GM18511 (cell line): Measurements from ENCODE around the gene AGMO.
"Not testable (repeated sequence)": the region's sequence is repeated elsewhere in the genome, so short reads cannot be mapped to it uniquely, and the experiment has no call there.

Experiments used
- ATAC-seq: cut with Tn5 transposase; IDR thresholded peaks from one replicate; pipeline ENCODE4 v1.9.1; 2021; ENCODE audit warnings: mild to moderate bottlenecking, moderate library complexity; ENCODE audit not compliant: unreplicated experiment

Gene AGMO

GRCh38 chr7:15330943-15331342, 230.9 kb downstream of the AGMO start:
- no peak for ATAC-seq

GRCh38 chr7:15327001-15327400, 234.8 kb downstream of the AGMO start:
- ATAC-seq = no peak

- no peak for ATAC-seq
Observed at GRCh38 chr7:15326044-15326644, 235.7 kb downstream of the AGMO start.

- ATAC-seq = no peak
Observed at GRCh38 chr7:15323550-15323949, 238.3 kb downstream of the AGMO start.

- ATAC-seq = no peak
Observed at GRCh38 chr7:15317215-15317614, 244.6 kb downstream of the AGMO start.

- ATAC-seq = no peak
Observed at GRCh38 chr7:15315678-15316077, 246.1 kb downstream of the AGMO start.

- no peak for ATAC-seq
Observed at GRCh38 chr7:15314922-15315321, 246.9 kb downstream of the AGMO start.

- ATAC-seq = no peak
Observed at GRCh38 chr7:15313361-15313760, 248.5 kb downstream of the AGMO start.

GRCh38 chr7:15309872-15310271, 251.9 kb downstream of the AGMO start:
- no peak for ATAC-seq

- ATAC-seq = no peak
Observed at GRCh38 chr7:15308821-15309220, 253.0 kb downstream of the AGMO start.

GRCh38 chr7:15306296-15306695, 255.5 kb downstream of the AGMO start:
- ATAC-seq = no peak

GRCh38 chr7:15305002-15305600, 256.7 kb downstream of the AGMO start:
- ATAC-seq = peak; percentile 87

GRCh38 chr7:15303357-15303756, 258.5 kb downstream of the AGMO start:
- no peak for ATAC-seq

- ATAC-seq = not testable (repeated sequence)
Observed at GRCh38 chr7:15300986-15301385, 260.8 kb downstream of the AGMO start.

GRCh38 chr7:15292138-15292537, 269.7 kb downstream of the AGMO start:
- ATAC-seq = no peak

GRCh38 chr7:15291699-15292098, 270.1 kb downstream of the AGMO start:
- no peak for ATAC-seq

- no peak for ATAC-seq
Observed at GRCh38 chr7:15288741-15289140, 273.1 kb downstream of the AGMO start.

- ATAC-seq = no peak
Observed at GRCh38 chr7:15284396-15284795, 277.4 kb downstream of the AGMO start.

- no peak for ATAC-seq
Observed at GRCh38 chr7:15280078-15280733, 281.6 kb downstream of the AGMO start.

- ATAC-seq = no peak
Observed at GRCh38 chr7:15279640-15280039, 282.2 kb downstream of the AGMO start.

GRCh38 chr7:15257689-15258088, 304.1 kb downstream of the AGMO start:
- ATAC-seq = no peak

GRCh38 chr7:15252181-15252580, 309.6 kb downstream of the AGMO start:
- ATAC-seq = no peak
